Right lobe of liver (tissue), 6 donors: ENCODE results near the gene KRTAP12-2. TPM values are rescaled to one million over a fixed set of nuclear protein-coding genes. Genes with fewer than 3 reads are reported as not detected.
"Not testable (repeated sequence)": the region's sequence is repeated elsewhere in the genome, so short reads cannot be mapped to it uniquely, and the experiment has no call there.

ENCODE experiments used
- ATAC-seq, 4 donors: fragments of 200-7000 bp; cut with Tn5 transposase; one replicate each; pipeline ENCODE4 v1.9.1; 2020; ENCODE audit warnings: mild to moderate bottlenecking in 4 of 4, moderate library complexity in 4 of 4
- DNase-seq, 3 donors: peaks; one replicate each; pipeline ENCODE4 v3.0.0-alpha.2; 2020
- H3K27ac ChIP-seq, 3 donors: fragments of 200-600 bp; one replicate each; pipeline ENCODE4 v1.8.0; 2022
- H3K27me3 ChIP-seq, 2 donors: fragments of 200-600 bp; one replicate each; pipeline ENCODE4 v1.8.0; 2022
- H3K36me3 ChIP-seq, 4 donors: fragments of 200-600 bp; sonication (generic) in 1 of 4; one replicate each; pipeline versions ENCODE4 v1.5.1 to v1.8.0; 2017 to 2022; ENCODE audit warnings: control low read depth in 1 of 4
- H3K4me1 ChIP-seq, 4 donors: fragments of 200-600 bp; sonication (generic) in 1 of 4; one replicate each; pipeline versions ENCODE4 v1.5.1 to v1.8.0; 2017 to 2022; ENCODE audit warnings: control low read depth in 1 of 4
- H3K4me3 ChIP-seq, 3 donors: fragments of 200-600 bp; one replicate each; pipeline ENCODE4 v1.8.0; 2022
- H3K9me3 ChIP-seq, 4 donors: fragments of 200-600 bp; sonication (generic) in 1 of 4; one replicate each; pipeline versions ENCODE4 v1.5.1 to v1.8.0; 2017 to 2022; ENCODE audit warnings: control low read depth in 1 of 4
- POLR2A ChIP-seq: fragments of 450-650 bp; IDR thresholded peaks from one replicate; pipeline ENCODE4 v1.6.1; 2017; ENCODE audit warnings: antibody characterized with exemption, mild to moderate bottlenecking
- WGBS: methylation state at CpG from one replicate; pipeline ENCODE4 v1.1.6; 2018; ENCODE audit warnings: low coverage, low lambda C conversion rate; ENCODE audit not compliant: insufficient coverage; ENCODE audit errors: missing lambda C conversion rate; 5-methylcytosine and 5-hydroxymethylcytosine counted together
- intact Hi-C, 2 donors: fragments of 100-400 bp; cut with DNase I; formaldehyde crosslinking; loops; one replicate each; pipeline versions ENCODE4 v1.11.2 to v1.14.1; 2022
- total RNA-seq, 6 experiments: library from RNA; depleted of rRNA in 2 of 6; stranded (reverse); fragments of >200 nt in 2 of 6; fragmentation: NEBNext Ultra II Directional in 3 of 6; extraction: Animal tissue kit (Norgen Biotek cat#: 25700) in 3 of 6; gene quantifications; one replicate each; pipeline versions ENCODE4 v1.1.0 to v1.2.4, GENCODE V29; 2016 to 2023
- TF ChIP-seq, protein P1 (sequence below), 4 donors: fragments of 200-600 bp in 3 of 4; fragments of 450-650 bp in 1 of 4; IDR thresholded peaks; one replicate each; pipeline versions ENCODE4 v1.5.1 to v1.8.0; 2016 to 2022; ENCODE audit warnings: antibody characterized with exemption in 4 of 4, mild to moderate bottlenecking in 2 of 4
- donor health status: DM: no; HTN: yes; CAD: no.
- donor health status: DM: no; HTN: no; CAD: no.
- donor health status: DM: no; HTN: no; CAD: no.
- donor health status: DM: no; HTN: yes; CAD: no.
- donor health status: DM: no; HTN: yes; CAD: no.

The KRTAP12-2 gene
- total RNA-seq, 6 experiments from 2014 or later: not detected

GRCh38 chr21:44632067-44632466 lies 34.7 kb downstream of the KRTAP12-2 start:
- Histone ChIP-seq H3K27ac (no peak overlapping the region), H3K36me3 (no peaks in the 10 kb centered on the region), H3K9me3 (peaks cover 0 to 7% (median 0%) of the 10 kb centered on the region in 4 donors), H3K27me3 (no peaks in the 10 kb centered on the region), H3K4me1 (no peaks in the 10 kb centered on the region), H3K4me3 (no peak overlapping the region)
- intact Hi-C loops: no loop called here
- TF ChIP-seq, protein P1, sequence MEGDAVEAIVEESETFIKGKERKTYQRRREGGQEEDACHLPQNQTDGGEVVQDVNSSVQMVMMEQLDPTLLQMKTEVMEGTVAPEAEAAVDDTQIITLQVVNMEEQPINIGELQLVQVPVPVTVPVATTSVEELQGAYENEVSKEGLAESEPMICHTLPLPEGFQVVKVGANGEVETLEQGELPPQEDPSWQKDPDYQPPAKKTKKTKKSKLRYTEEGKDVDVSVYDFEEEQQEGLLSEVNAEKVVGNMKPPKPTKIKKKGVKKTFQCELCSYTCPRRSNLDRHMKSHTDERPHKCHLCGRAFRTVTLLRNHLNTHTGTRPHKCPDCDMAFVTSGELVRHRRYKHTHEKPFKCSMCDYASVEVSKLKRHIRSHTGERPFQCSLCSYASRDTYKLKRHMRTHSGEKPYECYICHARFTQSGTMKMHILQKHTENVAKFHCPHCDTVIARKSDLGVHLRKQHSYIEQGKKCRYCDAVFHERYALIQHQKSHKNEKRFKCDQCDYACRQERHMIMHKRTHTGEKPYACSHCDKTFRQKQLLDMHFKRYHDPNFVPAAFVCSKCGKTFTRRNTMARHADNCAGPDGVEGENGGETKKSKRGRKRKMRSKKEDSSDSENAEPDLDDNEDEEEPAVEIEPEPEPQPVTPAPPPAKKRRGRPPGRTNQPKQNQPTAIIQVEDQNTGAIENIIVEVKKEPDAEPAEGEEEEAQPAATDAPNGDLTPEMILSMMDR (IDR thresholded peaks at IDR 0.05): no peak
- TF ChIP-seq POLR2A: no peak
- 50% methylated on average over 1 of the region's 1 CpG for WGBS
- ATAC-seq (no peak), DNase-seq (no peak)

DNA sequence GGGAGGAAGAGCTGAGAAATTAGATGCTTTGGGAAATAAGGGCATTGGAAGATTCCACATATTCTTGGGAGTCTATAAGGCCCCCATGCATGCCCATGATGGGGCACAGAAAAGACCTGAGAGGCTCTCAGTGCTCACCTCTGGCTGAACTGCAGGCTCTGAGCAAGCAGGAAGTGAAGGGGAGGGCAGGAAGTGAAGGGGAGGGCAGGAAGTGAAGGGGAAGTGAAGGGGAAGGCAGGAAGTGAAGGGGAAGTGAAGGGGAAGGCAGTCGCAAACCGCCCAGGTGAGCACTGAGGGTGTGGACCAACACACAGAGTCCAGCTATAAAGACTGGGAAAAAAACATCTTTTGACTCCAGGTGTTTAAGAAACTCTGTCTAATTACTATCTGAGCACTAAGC lies 36.3 kb downstream of the KRTAP12-2 start:
- no peak for TF ChIP-seq POLR2A
- TF ChIP-seq, protein P1 (IDR thresholded peaks at IDR 0.05): no peak
- ATAC-seq (no peak), DNase-seq (no peak)
- Histone ChIP-seq H3K9me3 (peaks cover 0 to 7% (median 0%) of the 10 kb centered on the region in 4 donors), H3K27me3 (no peaks in the 10 kb centered on the region), H3K4me1 (no peaks in the 10 kb centered on the region), H3K27ac (no peak overlapping the region), H3K4me3 (no peak overlapping the region), H3K36me3 (no peaks in the 10 kb centered on the region)
- WGBS: 63% methylated on average over 2 of the region's 2 CpGs
- intact Hi-C loops: no loop called here

DNA sequence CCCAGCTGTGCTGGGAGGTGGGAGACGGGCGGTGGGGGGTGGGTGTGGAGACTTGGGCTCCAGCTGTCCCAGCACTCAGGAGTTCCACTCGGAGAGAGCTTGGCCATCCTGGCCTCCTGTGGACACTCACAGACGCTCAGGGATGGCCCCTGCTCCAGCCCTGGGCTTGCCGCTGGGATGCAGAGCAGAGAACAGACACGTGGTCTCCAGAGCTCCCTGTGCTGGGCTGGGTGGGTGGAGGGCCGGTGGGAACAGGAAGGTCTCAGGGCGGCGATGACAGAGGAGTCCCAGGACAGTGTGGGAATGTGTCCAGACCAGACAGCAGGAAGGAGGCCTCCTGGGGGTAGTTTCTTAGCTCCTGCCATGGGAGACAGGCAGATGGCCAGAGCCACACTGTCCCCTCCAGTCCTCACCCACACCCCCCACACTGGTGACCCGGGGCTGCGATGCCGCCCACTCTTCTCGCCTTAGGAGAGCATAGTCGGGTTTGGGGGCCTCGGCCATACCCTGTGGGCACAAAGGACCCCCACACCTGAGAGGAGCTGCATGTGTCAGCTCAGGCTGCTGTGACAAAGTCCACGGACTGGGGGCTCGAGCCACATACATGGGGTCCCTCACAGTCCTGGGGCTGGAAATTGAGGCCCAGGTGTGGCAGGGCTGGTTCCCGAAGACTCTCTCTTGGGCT lies 37.9 kb downstream of the KRTAP12-2 start:
- Histone ChIP-seq H3K27ac (no peak overlapping the region), H3K27me3 (no peaks in the 10 kb centered on the region), H3K36me3 (no peaks in the 10 kb centered on the region), H3K9me3 (peaks cover 0 to 7% (median 0%) of the 10 kb centered on the region in 4 donors), H3K4me1 (no peaks in the 10 kb centered on the region), H3K4me3 (no peak overlapping the region)
- no peak for DNase-seq
- WGBS: 71% methylated on average over 6 of the region's 18 CpGs
- TF ChIP-seq, protein P1 (IDR thresholded peaks at IDR 0.05): no peak
- TF ChIP-seq POLR2A: no peak
- intact Hi-C loops: no loop called here
- ATAC-seq: peak in 1 of 4 donors; percentile 29

DNA sequence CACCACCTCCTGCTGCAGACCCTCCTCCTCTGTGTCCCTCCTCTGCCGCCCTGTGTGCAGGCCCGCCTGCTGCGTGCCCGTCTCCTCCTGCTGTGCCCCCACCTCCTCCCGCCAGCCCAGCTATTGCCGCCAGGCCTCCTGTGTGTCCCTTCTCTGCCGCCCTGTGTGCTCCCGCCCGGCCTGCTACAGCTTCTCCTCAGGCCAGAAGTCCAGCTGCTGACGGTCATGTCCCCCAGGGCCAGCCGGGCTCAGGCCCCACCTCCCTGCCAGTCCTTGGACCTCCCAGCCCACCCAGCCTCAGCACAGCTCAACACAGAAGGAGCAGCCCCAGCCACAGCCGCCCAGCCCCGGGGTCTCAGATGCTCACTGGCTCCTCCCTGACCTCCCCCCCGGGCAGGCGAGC lies 38.9 kb downstream of the KRTAP12-2 start:
- H3K27me3 ChIP-seq, H3K27ac ChIP-seq, ATAC-seq, H3K4me3 ChIP-seq, intact Hi-C loops, H3K9me3 ChIP-seq, H3K4me1 ChIP-seq, H3K36me3 ChIP-seq, DNase-seq: not testable (repeated sequence)
- 64% methylated on average over 7 of the region's 15 CpGs for WGBS

DNA sequence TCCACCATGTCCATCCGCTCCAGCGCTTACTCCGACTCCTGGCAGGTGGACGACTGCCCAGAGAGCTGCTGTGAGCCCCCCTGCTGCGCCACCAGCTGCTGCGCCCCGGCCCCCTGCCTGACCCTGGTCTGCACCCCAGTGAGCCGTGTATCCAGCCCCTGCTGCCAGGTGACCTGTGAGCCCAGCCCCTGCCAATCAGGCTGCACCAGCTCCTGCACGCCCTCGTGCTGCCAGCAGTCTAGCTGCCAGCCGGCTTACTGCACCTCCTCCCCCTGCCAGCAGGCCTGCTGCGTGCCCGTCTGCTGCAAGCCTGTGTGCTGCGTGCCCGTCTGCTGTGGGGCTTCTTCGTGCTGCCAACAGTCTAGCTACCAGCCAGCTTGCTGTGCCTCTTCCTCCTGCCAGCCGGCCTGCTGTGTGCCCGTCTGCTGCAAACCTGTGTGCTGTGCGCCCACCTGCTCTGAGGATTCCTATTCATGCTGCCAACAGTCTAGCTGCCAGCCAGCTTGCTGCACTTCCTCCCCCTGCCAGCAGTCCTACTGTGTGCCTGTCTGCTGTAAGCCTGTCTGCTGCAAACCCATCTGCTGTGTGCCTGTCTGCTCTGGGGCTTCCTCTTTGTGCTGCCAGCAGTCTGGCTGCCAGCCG lies 39.4 kb downstream of the KRTAP12-2 start:
- DNase-seq, intact Hi-C loops, H3K27me3 ChIP-seq, H3K4me3 ChIP-seq, H3K4me1 ChIP-seq, ATAC-seq, H3K27ac ChIP-seq, H3K9me3 ChIP-seq, H3K36me3 ChIP-seq: not testable (repeated sequence)
- 68% methylated on average over 4 of the region's 20 CpGs for WGBS
